HEK293 (cell line): Measurements from ENCODE around the gene WHRN.

Experiments used
- SP2 ChIP-seq: fragments of 450-650 bp; formaldehyde crosslinking; IDR thresholded peaks from 2 replicates; pipeline ENCODE4 v1.5.1; 2016; ENCODE audit warnings: missing biosample characterization, missing genetic modification characterization
- TRIM28 ChIP-seq: IDR thresholded peaks from 2 replicates; pipeline ENCODE4 v1.6.1; 2011; ENCODE audit warnings: low read length, control low read depth, borderline replicate concordance
- ZBTB17 ChIP-seq: fragments of 450-650 bp; formaldehyde crosslinking; IDR thresholded peaks from 2 replicates; pipeline ENCODE4 v1.5.1; 2016; ENCODE audit warnings: missing biosample characterization, missing genetic modification characterization
- ZEB2 ChIP-seq: fragments of 450-650 bp; formaldehyde crosslinking; IDR thresholded peaks from 2 replicates; pipeline ENCODE4 v1.5.1; 2016; ENCODE audit warnings: missing biosample characterization, missing genetic modification characterization
- ZNF549 ChIP-seq: fragments of 450-650 bp; IDR thresholded peaks from 2 replicates; pipeline ENCODE4 v1.5.1; 2018; ENCODE audit warnings: missing biosample characterization, missing genetic modification characterization, mild to moderate bottlenecking, inconsistent platforms, moderate library complexity
- TF ChIP-seq, protein P1 (sequence below): fragments of 450-650 bp; formaldehyde crosslinking; IDR thresholded peaks from 2 replicates; pipeline ENCODE4 v1.5.1; 2016; ENCODE audit warnings: missing biosample characterization, missing genetic modification characterization
- TF ChIP-seq, protein P2 (sequence below): fragments of 450-650 bp; formaldehyde crosslinking; IDR thresholded peaks from 2 replicates; pipeline ENCODE4 v1.5.1; 2016; ENCODE audit warnings: missing biosample characterization, missing genetic modification characterization
- TF ChIP-seq, protein P3 (sequence below): fragments of 450-650 bp; formaldehyde crosslinking; IDR thresholded peaks from 2 replicates; pipeline ENCODE4 v1.5.1; 2016; ENCODE audit warnings: missing biosample characterization, missing genetic modification characterization

DNA sequence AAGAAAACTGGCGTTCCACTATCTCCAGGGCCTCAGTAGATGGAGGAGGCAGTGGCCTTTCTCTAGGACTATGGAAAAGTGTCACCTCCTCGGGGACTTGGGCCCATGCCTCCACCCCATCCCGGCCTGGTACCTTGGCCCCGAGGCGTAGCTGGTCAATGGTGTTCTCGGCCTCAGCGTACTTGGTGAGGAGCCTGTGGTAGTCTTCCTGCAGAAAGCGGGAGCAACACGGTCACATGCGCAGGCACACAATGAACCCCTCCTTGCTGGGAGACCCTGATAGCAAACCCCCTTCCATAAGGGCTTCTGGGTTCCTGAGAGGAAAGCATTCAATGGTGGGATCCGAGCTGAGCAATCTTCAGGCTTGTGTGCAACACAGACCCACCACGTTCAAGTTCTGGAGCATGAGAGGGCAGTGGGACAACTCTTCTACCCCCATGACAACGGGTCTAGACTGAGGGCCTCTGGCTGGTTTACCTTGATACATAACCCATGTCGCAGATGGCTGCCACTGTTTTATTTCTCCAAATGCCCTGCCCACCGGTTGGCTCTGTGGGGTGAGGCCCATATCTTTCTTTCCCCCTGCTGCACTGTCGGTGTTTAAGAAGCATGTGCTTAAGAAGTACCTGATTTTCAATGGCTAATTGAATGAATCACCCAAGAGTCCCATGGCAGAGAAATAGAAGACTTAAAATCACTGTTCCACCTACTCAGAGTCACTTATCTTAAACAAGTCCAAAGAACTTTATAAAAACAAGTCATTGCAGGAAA lies 131.1 kb downstream of the WHRN start:
- TF ChIP-seq ZNF549 (tag by site-specific recombination), result no peak
- TF ChIP-seq TRIM28, result no peak
- TF ChIP-seq, protein P1, sequence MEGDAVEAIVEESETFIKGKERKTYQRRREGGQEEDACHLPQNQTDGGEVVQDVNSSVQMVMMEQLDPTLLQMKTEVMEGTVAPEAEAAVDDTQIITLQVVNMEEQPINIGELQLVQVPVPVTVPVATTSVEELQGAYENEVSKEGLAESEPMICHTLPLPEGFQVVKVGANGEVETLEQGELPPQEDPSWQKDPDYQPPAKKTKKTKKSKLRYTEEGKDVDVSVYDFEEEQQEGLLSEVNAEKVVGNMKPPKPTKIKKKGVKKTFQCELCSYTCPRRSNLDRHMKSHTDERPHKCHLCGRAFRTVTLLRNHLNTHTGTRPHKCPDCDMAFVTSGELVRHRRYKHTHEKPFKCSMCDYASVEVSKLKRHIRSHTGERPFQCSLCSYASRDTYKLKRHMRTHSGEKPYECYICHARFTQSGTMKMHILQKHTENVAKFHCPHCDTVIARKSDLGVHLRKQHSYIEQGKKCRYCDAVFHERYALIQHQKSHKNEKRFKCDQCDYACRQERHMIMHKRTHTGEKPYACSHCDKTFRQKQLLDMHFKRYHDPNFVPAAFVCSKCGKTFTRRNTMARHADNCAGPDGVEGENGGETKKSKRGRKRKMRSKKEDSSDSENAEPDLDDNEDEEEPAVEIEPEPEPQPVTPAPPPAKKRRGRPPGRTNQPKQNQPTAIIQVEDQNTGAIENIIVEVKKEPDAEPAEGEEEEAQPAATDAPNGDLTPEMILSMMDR (tag by site-specific recombination), result no peak
- TF ChIP-seq, protein P2, sequence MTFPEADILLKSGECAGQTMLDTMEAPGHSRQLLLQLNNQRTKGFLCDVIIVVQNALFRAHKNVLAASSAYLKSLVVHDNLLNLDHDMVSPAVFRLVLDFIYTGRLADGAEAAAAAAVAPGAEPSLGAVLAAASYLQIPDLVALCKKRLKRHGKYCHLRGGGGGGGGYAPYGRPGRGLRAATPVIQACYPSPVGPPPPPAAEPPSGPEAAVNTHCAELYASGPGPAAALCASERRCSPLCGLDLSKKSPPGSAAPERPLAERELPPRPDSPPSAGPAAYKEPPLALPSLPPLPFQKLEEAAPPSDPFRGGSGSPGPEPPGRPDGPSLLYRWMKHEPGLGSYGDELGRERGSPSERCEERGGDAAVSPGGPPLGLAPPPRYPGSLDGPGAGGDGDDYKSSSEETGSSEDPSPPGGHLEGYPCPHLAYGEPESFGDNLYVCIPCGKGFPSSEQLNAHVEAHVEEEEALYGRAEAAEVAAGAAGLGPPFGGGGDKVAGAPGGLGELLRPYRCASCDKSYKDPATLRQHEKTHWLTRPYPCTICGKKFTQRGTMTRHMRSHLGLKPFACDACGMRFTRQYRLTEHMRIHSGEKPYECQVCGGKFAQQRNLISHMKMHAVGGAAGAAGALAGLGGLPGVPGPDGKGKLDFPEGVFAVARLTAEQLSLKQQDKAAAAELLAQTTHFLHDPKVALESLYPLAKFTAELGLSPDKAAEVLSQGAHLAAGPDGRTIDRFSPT (tag by site-specific recombination), result no peak
- TF ChIP-seq SP2, result no peak
- no peak for TF ChIP-seq ZBTB17
- no peak for TF ChIP-seq ZEB2 (tag by site-specific recombination)
- TF ChIP-seq, protein P3, sequence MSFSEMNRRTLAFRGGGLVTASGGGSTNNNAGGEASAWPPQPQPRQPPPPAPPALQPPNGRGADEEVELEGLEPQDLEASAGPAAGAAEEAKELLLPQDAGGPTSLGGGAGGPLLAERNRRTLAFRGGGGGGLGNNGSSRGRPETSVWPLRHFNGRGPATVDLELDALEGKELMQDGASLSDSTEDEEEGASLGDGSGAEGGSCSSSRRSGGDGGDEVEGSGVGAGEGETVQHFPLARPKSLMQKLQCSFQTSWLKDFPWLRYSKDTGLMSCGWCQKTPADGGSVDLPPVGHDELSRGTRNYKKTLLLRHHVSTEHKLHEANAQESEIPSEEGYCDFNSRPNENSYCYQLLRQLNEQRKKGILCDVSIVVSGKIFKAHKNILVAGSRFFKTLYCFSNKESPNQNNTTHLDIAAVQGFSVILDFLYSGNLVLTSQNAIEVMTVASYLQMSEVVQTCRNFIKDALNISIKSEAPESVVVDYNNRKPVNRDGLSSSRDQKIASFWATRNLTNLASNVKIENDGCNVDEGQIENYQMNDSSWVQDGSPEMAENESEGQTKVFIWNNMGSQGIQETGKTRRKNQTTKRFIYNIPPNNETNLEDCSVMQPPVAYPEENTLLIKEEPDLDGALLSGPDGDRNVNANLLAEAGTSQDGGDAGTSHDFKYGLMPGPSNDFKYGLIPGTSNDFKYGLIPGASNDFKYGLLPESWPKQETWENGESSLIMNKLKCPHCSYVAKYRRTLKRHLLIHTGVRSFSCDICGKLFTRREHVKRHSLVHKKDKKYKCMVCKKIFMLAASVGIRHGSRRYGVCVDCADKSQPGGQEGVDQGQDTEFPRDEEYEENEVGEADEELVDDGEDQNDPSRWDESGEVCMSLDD (tag by site-specific recombination), result no peak
